Ovary (tissue), 3 donors: ENCODE measurements around the gene KCND2.

ENCODE experiments used
- CTCF ChIP-seq, 3 donors: fragments of 450-650 bp in 2 of 3; fragments of 200-600 bp in 1 of 3; IDR thresholded peaks; one replicate each; pipeline versions ENCODE4 v1.5.1 to v1.8.0; 2016 to 2022; ENCODE audit warnings: antibody characterized with exemption in 3 of 3, mild to moderate bottlenecking in 1 of 3
- POLR2A ChIP-seq: fragments of 450-650 bp; IDR thresholded peaks from one replicate; pipeline ENCODE4 v1.6.1; 2017; ENCODE audit warnings: antibody characterized with exemption, mild to moderate bottlenecking, moderate library complexity
- donor health status: DM: no; HTN: no; CAD: no.

GRCh38 chr7:120743128-120743527, 470.2 kb downstream of the KCND2 start:
- TF ChIP-seq CTCF (IDR thresholded peaks at IDR 0.05) (no peak), POLR2A (no peak)
